ENCODE data around the gene CPLX1. TPM values are rescaled to one million over a fixed set of nuclear protein-coding genes. Genes with fewer than 3 reads are reported as not detected.

Gene CPLX1
- total RNA-seq, 4 donors from 2014 or later: 0.34 to 3.8 (median 0.74) TPM

DNA sequence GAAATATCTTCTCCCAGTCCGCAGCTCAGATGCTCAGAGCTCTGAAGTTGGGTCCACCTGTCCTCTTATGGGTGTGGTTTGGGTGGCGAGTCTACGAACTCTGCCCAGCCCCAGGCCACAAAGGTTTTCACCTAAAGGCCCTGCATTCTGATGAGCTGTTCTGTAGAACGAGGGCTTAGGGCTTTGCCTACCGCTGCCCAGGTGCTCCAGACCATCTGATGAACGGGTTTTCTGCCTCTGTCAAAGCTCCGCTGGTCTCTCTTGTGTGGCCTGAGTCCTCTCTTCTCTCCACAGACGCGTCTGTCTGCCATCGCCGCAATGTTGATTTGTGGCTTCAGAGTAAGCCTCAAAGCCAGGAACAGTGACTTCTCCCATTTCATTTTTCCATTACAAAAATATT lies 28.4 kb upstream of the CPLX1 start:
- TF ChIP-seq, protein P1, sequence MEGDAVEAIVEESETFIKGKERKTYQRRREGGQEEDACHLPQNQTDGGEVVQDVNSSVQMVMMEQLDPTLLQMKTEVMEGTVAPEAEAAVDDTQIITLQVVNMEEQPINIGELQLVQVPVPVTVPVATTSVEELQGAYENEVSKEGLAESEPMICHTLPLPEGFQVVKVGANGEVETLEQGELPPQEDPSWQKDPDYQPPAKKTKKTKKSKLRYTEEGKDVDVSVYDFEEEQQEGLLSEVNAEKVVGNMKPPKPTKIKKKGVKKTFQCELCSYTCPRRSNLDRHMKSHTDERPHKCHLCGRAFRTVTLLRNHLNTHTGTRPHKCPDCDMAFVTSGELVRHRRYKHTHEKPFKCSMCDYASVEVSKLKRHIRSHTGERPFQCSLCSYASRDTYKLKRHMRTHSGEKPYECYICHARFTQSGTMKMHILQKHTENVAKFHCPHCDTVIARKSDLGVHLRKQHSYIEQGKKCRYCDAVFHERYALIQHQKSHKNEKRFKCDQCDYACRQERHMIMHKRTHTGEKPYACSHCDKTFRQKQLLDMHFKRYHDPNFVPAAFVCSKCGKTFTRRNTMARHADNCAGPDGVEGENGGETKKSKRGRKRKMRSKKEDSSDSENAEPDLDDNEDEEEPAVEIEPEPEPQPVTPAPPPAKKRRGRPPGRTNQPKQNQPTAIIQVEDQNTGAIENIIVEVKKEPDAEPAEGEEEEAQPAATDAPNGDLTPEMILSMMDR (IDR thresholded peaks at IDR 0.05; ENCODE audit: low read depth): no peak

DNA sequence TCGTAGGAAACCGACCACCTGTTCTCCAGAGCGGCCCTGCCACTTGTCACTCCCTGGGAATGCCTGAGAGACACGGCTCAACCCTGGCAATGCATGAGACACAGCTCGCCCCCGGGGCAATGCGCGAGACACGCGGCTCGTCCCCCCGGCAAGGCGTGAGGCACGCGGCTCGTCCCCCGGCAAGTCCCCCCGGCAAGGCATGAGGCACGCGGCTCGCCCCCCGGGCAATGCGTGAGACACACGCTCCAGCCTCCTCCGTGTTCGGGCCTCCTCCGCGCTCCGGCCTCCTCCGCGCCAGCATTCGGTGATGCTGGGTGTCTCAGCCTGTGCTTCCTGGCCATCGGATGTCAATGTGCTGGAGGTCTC lies 27.5 kb upstream of the CPLX1 start:
- TF ChIP-seq, protein P1 (IDR thresholded peaks at IDR 0.05; ENCODE audit: low read depth): no peak

DNA sequence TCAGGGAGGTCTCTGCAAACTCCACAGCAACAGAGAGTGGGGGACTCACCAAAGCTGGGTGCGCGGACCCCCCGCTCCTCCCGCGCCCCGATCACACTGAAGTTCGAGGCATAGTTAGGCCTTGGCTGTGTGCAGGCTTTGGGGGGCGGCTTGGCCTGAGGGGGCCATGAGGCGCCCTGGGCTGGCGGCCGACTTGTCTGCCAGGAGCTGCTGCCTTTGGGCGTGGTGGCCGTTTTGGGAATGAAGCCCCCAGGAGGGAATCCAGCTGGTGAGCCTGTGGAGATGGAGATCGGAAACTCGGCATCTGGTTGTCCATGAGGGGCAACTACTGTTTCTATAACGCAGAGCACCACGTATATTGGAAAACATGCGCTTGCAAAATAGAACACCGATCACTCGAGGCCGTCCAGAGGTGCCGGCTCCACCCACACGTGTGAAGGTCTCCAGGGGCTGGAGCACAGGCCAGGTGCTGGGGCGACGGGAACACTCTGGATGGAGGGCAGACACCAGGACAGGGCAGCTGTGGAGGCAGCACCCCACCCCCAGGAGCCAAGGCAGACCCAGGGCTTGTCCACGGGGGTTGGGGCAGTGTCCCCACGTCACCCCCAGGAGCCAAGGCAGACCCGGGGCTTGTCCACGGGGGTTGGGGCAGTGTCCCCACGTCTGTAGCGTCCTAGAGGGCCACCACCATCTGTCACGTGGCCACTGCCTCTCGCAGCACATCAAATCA lies 25.9 kb upstream of the CPLX1 start:
- TF ChIP-seq, protein P1 (IDR thresholded peaks at IDR 0.05; ENCODE audit: low read depth): no peak

DNA sequence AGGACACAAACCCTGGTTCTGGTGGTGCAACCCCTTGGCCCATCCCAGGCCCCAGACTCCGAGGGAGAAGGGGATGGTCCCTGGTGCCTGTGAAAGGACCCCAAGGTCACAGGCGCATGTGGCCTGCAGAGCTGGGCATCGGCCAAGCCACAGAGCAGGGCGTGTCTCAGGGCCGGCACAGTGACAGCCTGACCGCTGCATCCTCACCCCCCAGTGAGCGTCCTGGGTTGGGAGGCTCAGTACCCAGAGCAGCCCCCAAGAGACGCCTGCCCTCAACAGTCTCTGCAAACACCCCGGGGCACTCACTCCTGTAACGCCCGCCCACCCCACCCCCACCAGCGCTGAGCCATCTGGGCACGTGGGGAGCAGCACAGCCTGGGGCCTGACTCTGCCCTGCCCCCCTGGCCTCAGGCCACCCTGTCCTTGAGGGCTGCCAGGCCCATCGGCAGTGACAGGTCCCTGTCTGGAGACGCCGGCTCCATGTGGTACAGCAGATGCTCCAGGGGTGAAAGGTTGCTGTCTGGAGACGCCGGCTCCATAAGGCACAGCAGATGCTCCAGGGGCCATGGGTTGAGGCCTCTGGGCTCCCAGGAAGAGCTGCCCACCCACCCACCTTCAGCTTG lies 24.5 kb upstream of the CPLX1 start:
- TF ChIP-seq, protein P1 (IDR thresholded peaks at IDR 0.05; ENCODE audit: low read depth): no peak

DNA sequence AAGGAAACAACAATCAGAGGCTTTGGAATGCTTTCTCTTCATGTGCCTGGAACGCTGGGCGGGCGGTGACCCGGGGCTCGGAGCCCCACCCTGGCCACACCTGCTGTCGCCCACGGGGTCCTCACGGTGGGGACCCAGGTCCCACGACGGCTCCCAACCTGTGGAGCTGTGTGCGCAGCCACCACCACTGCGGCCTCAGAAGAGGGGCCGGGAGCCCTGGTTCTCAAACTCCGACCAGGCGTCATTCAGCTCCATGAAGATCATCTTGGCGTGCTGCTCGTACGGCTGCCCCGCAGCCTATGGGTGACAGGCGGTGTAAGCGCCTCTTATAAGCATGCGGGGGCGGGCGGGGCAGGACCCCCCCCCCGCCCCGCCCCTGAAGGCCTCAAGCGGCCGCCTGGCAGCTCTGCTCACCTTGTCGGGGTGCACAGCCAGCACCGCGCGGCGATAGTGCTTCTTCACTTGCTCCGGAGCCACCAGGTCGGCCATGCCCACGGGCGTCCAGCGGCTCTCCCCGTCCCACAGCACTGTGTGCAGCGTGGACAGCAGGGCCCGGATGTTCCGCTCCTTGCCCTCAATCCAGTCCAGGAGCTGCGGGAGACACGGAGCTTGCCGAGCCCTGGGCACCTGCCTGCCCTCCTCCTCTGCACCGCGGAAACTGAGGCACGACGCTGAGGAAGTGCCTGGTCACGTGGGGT lies 23.7 kb upstream of the CPLX1 start:
- TF ChIP-seq, protein P1 (IDR thresholded peaks at IDR 0.05; ENCODE audit: low read depth): no peak

DNA sequence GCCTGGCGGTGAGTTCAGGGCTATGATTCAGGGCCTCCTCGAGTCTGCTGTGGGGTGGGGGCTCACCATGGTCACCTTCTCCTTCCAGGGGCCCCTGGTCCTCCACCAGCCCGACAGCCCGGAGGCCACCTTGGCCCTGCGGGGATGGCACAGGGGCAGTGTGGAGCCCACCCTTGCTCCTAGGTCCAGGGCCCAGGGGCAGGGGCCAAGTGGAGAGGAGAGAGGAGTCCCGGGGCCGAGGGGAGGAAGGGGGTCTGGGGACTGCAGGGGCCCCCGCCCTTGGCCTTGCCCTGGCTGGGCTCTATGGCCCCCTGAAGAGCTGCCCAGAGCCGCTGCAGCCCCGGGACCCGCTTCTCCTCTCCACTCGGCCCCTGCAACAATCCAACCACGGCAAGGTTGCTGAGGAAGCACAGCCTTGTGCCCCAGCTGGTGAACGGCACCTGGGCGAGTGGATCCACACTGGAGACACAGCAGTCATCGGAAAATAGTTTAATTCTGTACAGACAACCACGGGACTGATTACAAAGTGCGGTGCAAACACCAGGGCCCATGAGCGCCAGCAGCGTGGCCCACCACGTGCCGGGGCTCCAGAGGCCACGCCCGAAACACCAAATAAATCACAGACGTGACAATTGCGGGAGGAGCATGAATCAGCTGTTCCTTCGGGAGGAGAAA lies 23.0 kb upstream of the CPLX1 start:
- TF ChIP-seq, protein P1 (IDR thresholded peaks at IDR 0.05; ENCODE audit: low read depth): no peak

DNA sequence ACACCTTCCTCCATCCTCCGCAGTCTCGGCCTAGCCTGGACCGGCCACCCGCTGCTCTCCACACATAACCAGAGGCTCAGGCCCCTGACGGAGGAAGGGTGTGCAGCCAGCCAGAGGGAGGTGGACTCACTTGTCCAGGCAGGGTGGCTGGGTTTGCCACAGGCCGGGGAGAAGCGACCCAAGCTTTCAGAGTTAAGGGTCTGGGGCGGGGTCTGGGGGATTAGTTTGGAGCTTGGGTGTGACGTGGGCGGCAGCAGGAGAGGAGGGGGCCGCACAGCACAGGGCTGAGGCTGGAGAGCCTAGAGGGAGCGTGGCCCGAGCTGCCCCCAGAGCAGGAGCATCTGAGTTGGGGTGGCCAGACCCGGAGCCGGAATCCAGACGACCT lies 22.4 kb upstream of the CPLX1 start:
- TF ChIP-seq, protein P1 (IDR thresholded peaks at IDR 0.05; ENCODE audit: low read depth): no peak

Data from subcutaneous adipose tissue (tissue), 4 donors.